Measurements from ENCODE around the gene ASCL2. TPM values are rescaled to one million over a fixed set of nuclear protein-coding genes. Genes with fewer than 3 reads are reported as not detected.

Gene ASCL2
- total and polyA plus RNA-seq, 3 experiments from 2014 or later, result 0.22 to 8.9 (median 0.55) TPM

GRCh38 chr11:2252018-2252417, 18.4 kb downstream of the ASCL2 start:
- Mint-ChIP-seq H3K9me3 (peaks cover 0 to 4% (median 1%) of the 10 kb centered on the region in 5 donors), H3K36me3 (no peaks in the 10 kb centered on the region), H3K27me3 (peaks cover 1 to 7% of the 10 kb centered on the region in 2 donors), H3K27ac (no peak overlapping the region), H3K4me3 (no peak overlapping the region), H3K4me1 (no peaks in the 10 kb centered on the region)
- ChIA-PET CTCF (no interaction called here), POLR2A (no interaction called here)
- Histone ChIP-seq H3K4me3 (ENCODE audit: low read length) (no peak overlapping the region), H3K4me1 (ENCODE audit: insufficient read depth, low read length) (no peaks in the 10 kb centered on the region), H3K27ac (ENCODE audit: low read depth, low read length) (no peak overlapping the region), H3K36me3 (ENCODE audit: insufficient read depth, low read length) (no peaks in the 10 kb centered on the region), H3K27me3 (ENCODE audit: insufficient read depth, low read length, poor library complexity, severe bottlenecking) (no peaks in the 10 kb centered on the region), H3K9me3 (ENCODE audit: low read length) (no peaks in the 10 kb centered on the region)
- DNase-seq, result no peak

GRCh38 chr11:2251138-2251537, 19.2 kb downstream of the ASCL2 start:
- Mint-ChIP-seq H3K27ac (peak overlapping the region in 1 of 8 donors; percentile 82), H3K4me1 (no peaks in the 10 kb centered on the region), H3K4me3 (no peak overlapping the region), H3K27me3 (peaks cover 1 to 9% of the 10 kb centered on the region in 2 donors), H3K36me3 (no peaks in the 10 kb centered on the region), H3K9me3 (peaks cover 0 to 4% (median 1%) of the 10 kb centered on the region in 5 donors)
- Histone ChIP-seq H3K9me3 (ENCODE audit: low read length) (no peaks in the 10 kb centered on the region), H3K36me3 (ENCODE audit: insufficient read depth, low read length) (no peaks in the 10 kb centered on the region), H3K27me3 (ENCODE audit: insufficient read depth, low read length, poor library complexity, severe bottlenecking) (no peaks in the 10 kb centered on the region), H3K4me3 (ENCODE audit: low read length) (no peak overlapping the region), H3K4me1 (ENCODE audit: insufficient read depth, low read length) (no peaks in the 10 kb centered on the region), H3K27ac (ENCODE audit: low read depth, low read length) (no peak overlapping the region)
- CTCF ChIA-PET, result interaction anchor here (1.4 kb wide), 1 partner anchor 56 kb away, joined by 3 read pairs; no protein-coding TSS in a partner anchor
- POLR2A ChIA-PET, result no interaction called here
- no peak for DNase-seq

- Mint-ChIP-seq H3K27ac (no peak overlapping the region), H3K4me3 (no peak overlapping the region), H3K27me3 (peaks cover 1 to 9% of the 10 kb centered on the region in 2 donors), H3K36me3 (no peaks in the 10 kb centered on the region), H3K4me1 (no peaks in the 10 kb centered on the region), H3K9me3 (peaks cover 0 to 4% (median 1%) of the 10 kb centered on the region in 5 donors)
- ChIA-PET CTCF (interaction anchor here (1.4 kb wide), 1 partner anchor 56 kb away, joined by 3 read pairs; no protein-coding TSS in a partner anchor), POLR2A (no interaction called here)
- no peaks in the 10 kb centered on the region for H3K36me3 ChIP-seq (ENCODE audit: insufficient read depth, low read length)
- DNase-seq, result no peak
- no peaks in the 10 kb centered on the region for H3K4me1 ChIP-seq (ENCODE audit: insufficient read depth, low read length)
- no peaks in the 10 kb centered on the region for H3K9me3 ChIP-seq (ENCODE audit: low read length)
- no peak overlapping the region for H3K4me3 ChIP-seq (ENCODE audit: low read length)
- H3K27ac ChIP-seq (ENCODE audit: low read depth, low read length), result no peak overlapping the region
- no peaks in the 10 kb centered on the region for H3K27me3 ChIP-seq (ENCODE audit: insufficient read depth, low read length, poor library complexity, severe bottlenecking)
Measured at GRCh38 chr11:2250485-2250884, 19.9 kb downstream of the ASCL2 start.

DNA sequence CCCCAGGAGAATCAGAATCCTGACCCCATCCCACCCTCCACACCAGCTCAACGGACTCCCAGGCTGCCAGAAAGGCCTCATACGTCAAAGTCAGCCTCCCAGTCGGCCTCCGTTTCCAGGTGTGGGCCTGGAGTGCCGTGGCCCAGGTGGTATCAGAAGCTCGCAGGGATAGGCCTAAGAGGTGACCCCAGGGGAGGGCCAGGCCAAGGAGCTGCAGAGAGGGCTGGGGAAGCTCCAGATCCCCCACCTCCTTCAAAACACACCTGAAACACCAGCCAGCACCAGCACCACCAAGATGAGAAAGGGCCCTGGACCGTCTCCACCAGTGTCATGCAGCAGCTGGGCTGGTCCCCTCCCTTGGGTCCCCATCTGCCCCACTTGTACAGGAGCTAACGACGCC, 20.3 kb downstream of the ASCL2 start:
- DNase-seq, result no peak
- H3K4me3 ChIP-seq (ENCODE audit: low read length), result no peak overlapping the region
- H3K9me3 ChIP-seq (ENCODE audit: low read length), result no peaks in the 10 kb centered on the region
- POLR2A ChIA-PET, result no interaction called here
- Mint-ChIP-seq H3K4me1 (no peaks in the 10 kb centered on the region), H3K4me3 (no peak overlapping the region), H3K9me3 (peaks cover 0 to 4% (median 1%) of the 10 kb centered on the region in 5 donors), H3K27me3 (peaks cover 1 to 9% of the 10 kb centered on the region in 2 donors), H3K27ac (no peak overlapping the region), H3K36me3 (no peaks in the 10 kb centered on the region)
- H3K27ac ChIP-seq (ENCODE audit: low read depth, low read length), result no peak overlapping the region
- no peaks in the 10 kb centered on the region for H3K4me1 ChIP-seq (ENCODE audit: insufficient read depth, low read length)
- H3K36me3 ChIP-seq (ENCODE audit: insufficient read depth, low read length), result no peaks in the 10 kb centered on the region
- no peaks in the 10 kb centered on the region for H3K27me3 ChIP-seq (ENCODE audit: insufficient read depth, low read length, poor library complexity, severe bottlenecking)
- CTCF ChIA-PET, result interaction anchor here (1.4 kb wide), 1 partner anchor 55 kb away, joined by 3 read pairs; no protein-coding TSS in a partner anchor

DNA sequence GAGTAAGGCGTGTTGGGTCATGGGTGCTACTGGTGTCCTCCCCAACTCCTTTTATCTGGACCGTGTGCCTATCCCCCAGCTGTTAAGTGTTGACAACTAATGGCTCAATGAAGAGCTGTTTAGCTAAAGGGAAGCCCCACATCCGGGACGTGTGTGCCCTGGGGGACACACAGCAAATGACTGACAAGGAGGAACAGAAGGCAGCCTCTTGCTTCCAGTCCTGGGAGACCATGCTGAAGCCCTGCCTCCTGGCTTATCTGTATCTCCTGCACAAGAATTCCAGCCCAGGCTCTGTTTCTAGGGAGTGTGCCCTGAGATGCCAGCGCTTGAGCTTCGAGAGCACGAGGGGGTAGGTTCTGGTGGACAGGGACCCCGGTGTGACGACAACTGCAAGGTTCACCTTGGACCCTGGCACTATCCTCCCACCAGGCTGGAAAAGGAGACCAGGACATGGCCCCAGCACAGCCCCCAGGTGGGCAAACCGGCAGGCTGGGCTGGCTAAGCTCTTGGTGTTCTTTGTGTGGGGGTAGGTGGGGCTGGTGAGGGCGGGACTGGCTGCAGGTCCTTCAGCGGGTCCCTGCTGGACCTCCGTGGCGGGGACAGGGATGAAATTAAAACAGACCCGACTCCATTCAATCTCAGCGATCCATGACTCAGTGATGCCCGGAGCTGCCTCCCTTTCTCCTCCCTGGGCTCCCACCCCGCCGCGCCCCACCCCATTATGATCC, 21.0 kb downstream of the ASCL2 start:
- Mint-ChIP-seq H3K4me1 (no peaks in the 10 kb centered on the region), H3K27me3 (peaks cover 1 to 9% of the 10 kb centered on the region in 2 donors), H3K27ac (no peak overlapping the region), H3K9me3 (peaks cover 0 to 4% (median 0%) of the 10 kb centered on the region in 5 donors), H3K36me3 (no peaks in the 10 kb centered on the region), H3K4me3 (no peak overlapping the region)
- H3K36me3 ChIP-seq (ENCODE audit: insufficient read depth, low read length), result no peaks in the 10 kb centered on the region
- no peaks in the 10 kb centered on the region for H3K4me1 ChIP-seq (ENCODE audit: insufficient read depth, low read length)
- no peaks in the 10 kb centered on the region for H3K27me3 ChIP-seq (ENCODE audit: insufficient read depth, low read length, poor library complexity, severe bottlenecking)
- CTCF ChIA-PET, result no interaction called here
- H3K9me3 ChIP-seq (ENCODE audit: low read length), result no peaks in the 10 kb centered on the region
- no peak overlapping the region for H3K27ac ChIP-seq (ENCODE audit: low read depth, low read length)
- no peak for DNase-seq
- H3K4me3 ChIP-seq (ENCODE audit: low read length), result no peak overlapping the region
- POLR2A ChIA-PET, result no interaction called here

- Histone ChIP-seq H3K27ac (ENCODE audit: low read depth, low read length) (no peak overlapping the region), H3K4me1 (ENCODE audit: insufficient read depth, low read length) (no peaks in the 10 kb centered on the region), H3K4me3 (ENCODE audit: low read length) (no peak overlapping the region), H3K36me3 (ENCODE audit: insufficient read depth, low read length) (no peaks in the 10 kb centered on the region), H3K9me3 (ENCODE audit: low read length) (no peaks in the 10 kb centered on the region), H3K27me3 (ENCODE audit: insufficient read depth, low read length, poor library complexity, severe bottlenecking) (no peaks in the 10 kb centered on the region)
- Mint-ChIP-seq H3K36me3 (no peaks in the 10 kb centered on the region), H3K4me1 (no peaks in the 10 kb centered on the region), H3K27me3 (peaks cover 1 to 9% of the 10 kb centered on the region in 2 donors), H3K4me3 (no peak overlapping the region), H3K27ac (no peak overlapping the region), H3K9me3 (no peaks in the 10 kb centered on the region)
- no peak for DNase-seq
- CTCF ChIA-PET, result no interaction called here
- POLR2A ChIA-PET, result no interaction called here
Measured at GRCh38 chr11:2248762-2249161, 21.6 kb downstream of the ASCL2 start.

- CTCF ChIA-PET, result no interaction called here
- H3K27me3 Mint-ChIP-seq, result peaks cover 1 to 9% of the 10 kb centered on the region in 2 donors
- POLR2A ChIA-PET, result interaction anchor here (0.5 kb wide), 1 partner anchor 152 kb away, joined by 7 read pairs; the partner anchor contains the start of gene TSSC4
Measured at GRCh38 chr11:2248242-2248641, 22.1 kb downstream of the ASCL2 start.

DNA sequence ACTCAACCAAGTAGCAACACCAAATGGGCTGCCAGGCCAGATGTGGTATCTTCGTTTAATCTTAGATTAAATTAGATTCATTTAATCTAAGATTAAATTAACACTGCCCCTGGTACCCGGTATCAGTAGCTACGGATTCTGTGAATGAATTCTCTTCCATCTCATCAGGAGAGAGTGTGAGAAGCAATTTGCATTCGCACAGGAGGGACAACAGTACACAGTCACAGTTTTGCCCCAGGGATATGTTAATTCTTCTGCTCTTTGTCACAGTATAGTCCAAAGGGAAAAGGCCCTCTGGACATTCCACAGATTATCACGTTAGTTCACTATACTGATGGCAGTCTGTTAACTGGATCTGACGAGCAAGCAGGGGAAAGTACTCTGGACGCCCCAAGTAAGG, 22.9 kb downstream of the ASCL2 start:
- Mint-ChIP-seq H3K9me3 (peaks cover 0 to 7% (median 4%) of the 10 kb centered on the region in 5 donors), H3K27me3 (peaks cover 1 to 14% of the 10 kb centered on the region in 2 donors), H3K27ac (no peak overlapping the region), H3K4me1 (no peaks in the 10 kb centered on the region), H3K4me3 (no peak overlapping the region), H3K36me3 (peaks cover 0 to 5% (median 0%) of the 10 kb centered on the region in 3 donors)
- Histone ChIP-seq H3K4me3 (ENCODE audit: low read length) (no peak overlapping the region), H3K27me3 (ENCODE audit: insufficient read depth, low read length, poor library complexity, severe bottlenecking) (no peaks in the 10 kb centered on the region), H3K9me3 (ENCODE audit: low read length) (no peaks in the 10 kb centered on the region), H3K4me1 (ENCODE audit: insufficient read depth, low read length) (no peaks in the 10 kb centered on the region), H3K27ac (ENCODE audit: low read depth, low read length) (no peak overlapping the region), H3K36me3 (ENCODE audit: insufficient read depth, low read length) (no peaks in the 10 kb centered on the region)
- ChIA-PET POLR2A (no interaction called here), CTCF (no interaction called here)
- no peak for DNase-seq

More at GRCh38 chr11:2248242-2248641, 22.1 kb downstream of the ASCL2 start:
- Mint-ChIP-seq H3K4me1 (no peaks in the 10 kb centered on the region), H3K36me3 (no peaks in the 10 kb centered on the region), H3K4me3 (no peak overlapping the region), H3K27ac (no peak overlapping the region), H3K9me3 (no peaks in the 10 kb centered on the region)
- no peak overlapping the region for H3K4me3 ChIP-seq (ENCODE audit: low read length)
- H3K36me3 ChIP-seq (ENCODE audit: insufficient read depth, low read length), result no peaks in the 10 kb centered on the region
- no peak for DNase-seq
- no peaks in the 10 kb centered on the region for H3K27me3 ChIP-seq (ENCODE audit: insufficient read depth, low read length, poor library complexity, severe bottlenecking)
- H3K4me1 ChIP-seq (ENCODE audit: insufficient read depth, low read length), result no peaks in the 10 kb centered on the region
- H3K27ac ChIP-seq (ENCODE audit: low read depth, low read length), result no peak overlapping the region
- H3K9me3 ChIP-seq (ENCODE audit: low read length), result no peaks in the 10 kb centered on the region

Measured in CD8-positive, alpha-beta memory T cell (primary cell).